A673 (cell line): ENCODE data around the gene FCN1. TPM values are rescaled to one million over a fixed set of nuclear protein-coding genes. Genes with fewer than 3 reads are reported as not detected.

Source experiments
- BruUV-seq: library from RNA; stranded (reverse); fragments of 400-500 nt; replicated peaks from 2 replicates; lab custom pipeline; 2021; lab: Mats Ljungman, UMichigan
- CTCF ChIA-PET: fragments of 300-600 bp; sonication (Branson Sonifier 250); formaldehyde crosslinking; loops from one replicate; lab custom pipeline; 2022; ENCODE audit warnings: antibody characterized with exemption; lab: Charles Lee
- POLR2A ChIA-PET: fragments of 300-600 bp; sonication (Branson Sonifier 250); formaldehyde crosslinking; loops from one replicate; lab custom pipeline; 2022; ENCODE audit warnings: antibody characterized with exemption; ENCODE audit not compliant: low non-redundant PET; lab: Charles Lee
- DNase-seq: peaks from one replicate; pipeline ENCODE4 v3.0.0-alpha.2; 2015; ENCODE audit warnings: low spot score
- H3K27ac ChIP-seq: fragments of 200-600 bp; sonication (generic); 2 replicates; pipeline ENCODE4 v1.5.1; 2016; ENCODE audit warnings: mixed run types, low read depth, mild to moderate bottlenecking, mixed read lengths, antibody characterized with exemption, low read length; ENCODE audit not compliant: poor library complexity, severe bottlenecking
- H3K27me3 ChIP-seq: fragments of 200-600 bp; sonication (generic); replicated peaks from 2 replicates; pipeline ENCODE4 v1.6.1; 2017; ENCODE audit warnings: mixed run types, low read depth, mild to moderate bottlenecking, mixed read lengths, antibody characterized with exemption, low read length; ENCODE audit not compliant: insufficient read depth, poor library complexity
- H3K36me3 ChIP-seq: fragments of 200-600 bp; sonication (generic); 2 replicates; pipeline ENCODE4 v1.6.1; 2016; ENCODE audit warnings: mixed run types, mild to moderate bottlenecking, mixed read lengths, antibody characterized with exemption, low read length; ENCODE audit not compliant: insufficient read depth, poor library complexity, severe bottlenecking
- H3K4me1 ChIP-seq: fragments of 200-600 bp; sonication (generic); 2 replicates; pipeline ENCODE4 v1.6.1; 2017; ENCODE audit warnings: mixed run types, mild to moderate bottlenecking, mixed read lengths, antibody characterized with exemption, low read length; ENCODE audit not compliant: insufficient read depth, poor library complexity, severe bottlenecking
- H3K4me3 ChIP-seq: fragments of 200-600 bp; sonication (generic); 2 replicates; pipeline ENCODE4 v1.5.1; 2016; ENCODE audit warnings: low read depth, mixed run types, mild to moderate bottlenecking, mixed read lengths, low read length; ENCODE audit not compliant: poor library complexity, severe bottlenecking
- H3K9me3 ChIP-seq: fragments of 200-600 bp; sonication (generic); 2 replicates; pipeline ENCODE4 v1.6.1; 2016; ENCODE audit warnings: mixed run types, low read depth, mild to moderate bottlenecking, mixed read lengths, antibody characterized with exemption, low read length; ENCODE audit not compliant: poor library complexity, severe bottlenecking
- EZH2 ChIP-seq: fragments of 200-600 bp; sonication (generic); IDR thresholded peaks from 2 replicates; pipeline ENCODE4 v1.6.1; 2017; ENCODE audit warnings: borderline replicate concordance, low read depth, mild to moderate bottlenecking, mixed read lengths, antibody characterized with exemption, low read length; ENCODE audit not compliant: poor library complexity, severe bottlenecking
- intact Hi-C: fragments of 100-400 bp; cut with micrococcal nuclease; formaldehyde crosslinking; loops from one replicate; pipeline ENCODE4 v1.10.0; 2022; ENCODE audit not compliant: unreplicated experiment
- total RNA-seq: library from RNA; stranded (reverse); gene quantifications from 2 replicates; pipeline ENCODE4 v1.2.3, GENCODE V29; 2021
- TF ChIP-seq, protein P1 (sequence below): fragments of 300-800, 200-600 bp; sonication (generic); conservative IDR thresholded peaks from 2 replicates; pipeline ENCODE4 v1.5.1; 2017; ENCODE audit warnings: low read depth, mild to moderate bottlenecking, antibody characterized with exemption, low read length, moderate library complexity, mixed read lengths

The FCN1 gene
- total RNA-seq, 1 experiment from 2014 or later = not detected

DNA sequence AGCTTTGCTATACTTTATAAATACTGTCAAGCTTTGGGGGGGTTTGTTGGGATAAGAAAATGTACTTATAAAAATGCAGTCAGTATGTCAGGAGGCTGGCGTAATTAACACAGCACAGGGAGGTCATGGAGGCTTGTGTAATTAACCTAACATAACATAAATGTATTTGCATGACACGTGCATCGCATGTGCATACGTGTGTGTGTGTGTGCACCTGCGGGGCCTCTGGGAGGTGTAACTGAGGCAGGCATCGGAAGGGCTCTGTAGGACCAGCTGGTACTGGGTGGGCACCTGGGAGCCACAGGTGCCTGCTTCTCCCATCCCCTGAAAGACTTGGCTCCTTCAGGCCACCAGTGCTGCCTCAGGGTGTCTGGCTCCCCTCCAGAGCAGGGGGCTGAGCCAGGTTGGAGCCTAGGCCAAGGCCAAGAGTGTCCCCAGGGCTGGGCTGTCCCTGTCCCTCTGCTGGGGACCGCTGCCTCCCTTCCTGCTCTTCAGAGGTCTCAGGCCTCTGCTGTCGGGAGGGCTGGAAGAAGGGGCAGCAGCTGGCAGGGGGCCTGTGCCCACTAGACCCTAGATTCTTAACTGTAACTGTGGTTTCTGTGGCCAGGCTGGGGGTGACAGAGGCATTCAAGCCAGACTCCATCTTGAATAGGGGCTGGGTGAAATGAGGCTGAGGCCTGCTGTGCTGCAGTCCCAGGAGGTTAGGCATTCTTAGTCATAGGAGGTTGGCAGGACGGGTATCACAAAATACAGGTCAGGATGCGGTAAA is 28.1 kb downstream of the FCN1 start:
- H3K27me3 ChIP-seq = no peaks in the 10 kb centered on the region
- no peak for TF ChIP-seq EZH2
- TF ChIP-seq, protein P1, sequence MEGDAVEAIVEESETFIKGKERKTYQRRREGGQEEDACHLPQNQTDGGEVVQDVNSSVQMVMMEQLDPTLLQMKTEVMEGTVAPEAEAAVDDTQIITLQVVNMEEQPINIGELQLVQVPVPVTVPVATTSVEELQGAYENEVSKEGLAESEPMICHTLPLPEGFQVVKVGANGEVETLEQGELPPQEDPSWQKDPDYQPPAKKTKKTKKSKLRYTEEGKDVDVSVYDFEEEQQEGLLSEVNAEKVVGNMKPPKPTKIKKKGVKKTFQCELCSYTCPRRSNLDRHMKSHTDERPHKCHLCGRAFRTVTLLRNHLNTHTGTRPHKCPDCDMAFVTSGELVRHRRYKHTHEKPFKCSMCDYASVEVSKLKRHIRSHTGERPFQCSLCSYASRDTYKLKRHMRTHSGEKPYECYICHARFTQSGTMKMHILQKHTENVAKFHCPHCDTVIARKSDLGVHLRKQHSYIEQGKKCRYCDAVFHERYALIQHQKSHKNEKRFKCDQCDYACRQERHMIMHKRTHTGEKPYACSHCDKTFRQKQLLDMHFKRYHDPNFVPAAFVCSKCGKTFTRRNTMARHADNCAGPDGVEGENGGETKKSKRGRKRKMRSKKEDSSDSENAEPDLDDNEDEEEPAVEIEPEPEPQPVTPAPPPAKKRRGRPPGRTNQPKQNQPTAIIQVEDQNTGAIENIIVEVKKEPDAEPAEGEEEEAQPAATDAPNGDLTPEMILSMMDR = no peak
- CTCF ChIA-PET = no interaction called here

DNA sequence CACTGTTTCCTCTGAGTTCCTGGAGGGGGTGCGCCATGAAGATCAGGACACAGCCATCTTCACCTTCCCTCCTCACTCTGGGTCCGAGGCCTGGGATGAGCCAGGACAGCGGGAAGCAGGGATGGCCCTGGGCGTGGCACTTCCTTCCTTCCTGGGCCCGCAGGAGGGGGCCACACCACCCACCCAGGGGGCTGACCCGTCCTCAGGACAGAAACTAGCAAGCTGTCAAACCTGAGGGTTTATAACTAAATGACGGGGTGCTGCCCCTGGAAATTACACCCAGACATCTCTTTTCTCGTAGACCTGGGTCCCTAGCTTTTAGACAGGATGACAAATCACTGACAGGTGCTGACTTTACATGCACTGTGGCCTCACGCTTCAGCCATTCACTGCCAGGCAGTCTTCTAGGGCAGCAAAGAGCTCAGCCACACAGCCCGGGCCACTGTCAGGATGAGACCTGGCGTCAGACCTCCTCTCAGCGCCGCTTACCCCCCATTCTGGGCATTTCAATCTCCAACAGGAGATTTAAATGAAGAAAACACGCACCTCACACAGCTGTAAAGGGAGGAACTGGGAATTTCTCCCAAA is 29.0 kb downstream of the FCN1 start:
- CTCF ChIA-PET = no interaction called here
- Histone ChIP-seq H3K4me3 (no peak overlapping the region), H3K36me3 (no peaks in the 10 kb centered on the region), H3K27me3 (no peaks in the 10 kb centered on the region), H3K27ac (no peak overlapping the region), H3K9me3 (no peaks in the 10 kb centered on the region), H3K4me1 (no peaks in the 10 kb centered on the region)
- no peak for DNase-seq
- TF ChIP-seq, protein P1 = no peak
- no peak for TF ChIP-seq EZH2
- intact Hi-C loops = no loop called here
- BruUV-seq = no TSS peak
- POLR2A ChIA-PET = interaction anchor here (0.7 kb wide), 1 partner anchor 196 kb away, joined by 3 read pairs; no protein-coding TSS in a partner anchor

More for the DNA sequence above, 28.1 kb downstream of the FCN1 start:
- Histone ChIP-seq H3K4me1 (no peaks in the 10 kb centered on the region), H3K4me3 (no peak overlapping the region), H3K27ac (no peak overlapping the region), H3K36me3 (no peaks in the 10 kb centered on the region), H3K9me3 (no peaks in the 10 kb centered on the region)
- no TSS peak for BruUV-seq
- intact Hi-C loops = no loop called here
- POLR2A ChIA-PET = no interaction called here
- no peak for DNase-seq

DNA sequence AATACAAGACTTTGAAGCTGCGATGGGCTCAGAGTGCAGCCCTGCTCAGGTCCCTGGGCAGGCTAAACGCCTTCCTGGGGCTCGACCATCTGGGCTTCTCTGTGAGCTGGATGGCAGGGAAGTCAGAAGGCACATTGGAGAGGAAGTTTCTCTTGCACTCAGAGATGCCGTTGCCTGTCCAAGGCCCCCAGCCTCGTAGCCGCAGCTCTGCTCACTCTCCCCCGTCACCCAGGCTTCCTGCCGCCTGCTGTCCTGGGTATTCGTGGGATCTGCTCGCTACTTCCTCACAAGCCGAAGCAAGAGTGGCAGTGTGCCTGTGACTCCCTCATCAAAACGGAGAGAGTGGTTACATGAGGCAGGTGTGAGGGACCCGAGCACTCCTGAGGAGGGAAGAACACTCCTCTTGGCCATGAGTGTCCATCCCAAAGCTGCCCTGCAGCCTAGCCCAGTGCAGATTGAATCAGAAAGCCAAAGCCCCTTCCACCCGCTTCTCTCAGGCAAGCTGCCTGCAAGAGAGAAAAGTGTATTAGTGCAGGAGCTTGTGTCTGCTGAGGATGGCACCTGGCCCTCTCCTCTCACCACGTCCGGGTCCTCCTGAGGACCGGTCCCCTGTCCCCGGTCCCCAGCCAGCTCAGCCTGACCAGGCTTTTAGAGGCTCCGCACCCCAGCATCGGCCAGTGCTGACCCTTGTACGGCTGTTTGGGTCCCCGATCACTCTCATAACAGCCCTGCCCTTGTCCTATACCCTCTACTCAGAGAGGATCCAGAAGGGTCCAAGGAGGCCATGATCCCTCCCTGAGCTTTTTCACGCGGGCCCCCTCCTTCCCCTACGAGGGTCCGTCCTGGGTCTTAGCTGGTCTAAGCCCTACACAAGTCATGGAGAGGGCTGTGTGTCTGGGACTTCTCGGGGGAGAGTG is 29.8 kb downstream of the FCN1 start:
- CTCF ChIA-PET = no interaction called here

More for the DNA sequence above, 29.8 kb downstream of the FCN1 start:
- no peaks in the 10 kb centered on the region for H3K27me3 ChIP-seq
- intact Hi-C loops = no loop called here
- H3K4me3 ChIP-seq = no peak overlapping the region
- no peak overlapping the region for H3K27ac ChIP-seq
- no peaks in the 10 kb centered on the region for H3K4me1 ChIP-seq
- no peak for DNase-seq
- H3K9me3 ChIP-seq = no peaks in the 10 kb centered on the region
- no peaks in the 10 kb centered on the region for H3K36me3 ChIP-seq
- TF ChIP-seq, protein P1 = no peak
- no peak for TF ChIP-seq EZH2
- no TSS peak for BruUV-seq
- POLR2A ChIA-PET = interaction anchor here (0.7 kb wide), 1 partner anchor 197 kb away, joined by 3 read pairs; no protein-coding TSS in a partner anchor
